Ishikawa (cell line): ENCODE data around the gene ZBTB16.

Source experiments
- CEBPB ChIP-seq: IDR thresholded peaks from 2 replicates; pipeline ENCODE4 v1.6.1; 2012
- CREB1 ChIP-seq: IDR thresholded peaks from 2 replicates; pipeline ENCODE4 v1.6.1; 2012; ENCODE audit warnings: low read depth
- EGR1 ChIP-seq: IDR thresholded peaks from 2 replicates; pipeline ENCODE4 v1.6.1; 2012
- EP300 ChIP-seq: IDR thresholded peaks from 2 replicates; pipeline ENCODE4 v1.6.1; 2012; ENCODE audit warnings: borderline replicate concordance
- FOXM1 ChIP-seq: IDR thresholded peaks from 2 replicates; pipeline ENCODE4 v1.6.1; 2012; ENCODE audit warnings: low read depth, borderline replicate concordance
- NFIC ChIP-seq: IDR thresholded peaks from 2 replicates; pipeline ENCODE4 v1.6.1; 2012
- RAD21 ChIP-seq: IDR thresholded peaks from 2 replicates; pipeline ENCODE4 v1.6.1; 2012; ENCODE audit warnings: low read depth
- REST ChIP-seq: IDR thresholded peaks from 2 replicates; pipeline ENCODE4 v1.6.1; 2012; ENCODE audit warnings: low read depth, mild to moderate bottlenecking
- TAF1 ChIP-seq: IDR thresholded peaks from 2 replicates; pipeline ENCODE4 v1.6.1; 2012; ENCODE audit warnings: low read depth, mild to moderate bottlenecking
- TCF12 ChIP-seq: IDR thresholded peaks from 2 replicates; pipeline ENCODE4 v1.6.1; 2012; ENCODE audit warnings: low read depth
- TEAD4 ChIP-seq: IDR thresholded peaks from 2 replicates; pipeline ENCODE4 v1.6.1; 2012
- USF1 ChIP-seq: IDR thresholded peaks from 2 replicates; pipeline ENCODE4 v1.6.1; 2012
- YY1 ChIP-seq: IDR thresholded peaks from 2 replicates; pipeline ENCODE4 v1.6.1; 2012; ENCODE audit warnings: low read depth
- ZBTB7A ChIP-seq: IDR thresholded peaks from 2 replicates; pipeline ENCODE4 v1.6.1; 2012; ENCODE audit warnings: low read depth
- TF ChIP-seq, protein P1 (sequence below): IDR thresholded peaks from 2 replicates; pipeline ENCODE4 v1.6.1; 2012

Gene ZBTB16

DNA sequence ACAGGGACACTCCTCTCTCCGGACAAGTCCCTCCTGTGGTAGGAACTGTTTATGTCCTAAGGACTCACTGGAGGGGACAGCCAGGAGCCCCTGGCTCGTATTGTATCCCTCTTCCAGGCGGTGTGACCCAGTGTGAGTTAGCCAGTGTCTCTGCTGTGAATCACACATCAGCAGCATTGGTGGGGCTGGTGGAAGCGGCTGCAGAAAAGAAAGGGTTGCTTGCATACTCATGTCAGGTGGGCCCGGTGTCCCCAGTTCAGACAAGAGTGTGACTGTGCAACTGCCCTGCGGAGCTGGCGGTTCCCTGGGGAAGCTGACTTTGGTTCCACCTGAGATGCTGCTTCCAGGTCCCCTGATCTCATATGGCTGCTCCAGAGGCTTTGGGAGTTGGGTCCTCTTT, 99.4 kb downstream of the ZBTB16 start:
- TF ChIP-seq EGR1, result no peak

GRCh38 chr11:114159320-114159719, 99.8 kb downstream of the ZBTB16 start:
- TF ChIP-seq TEAD4, result no peak
- no peak for TF ChIP-seq USF1
- TF ChIP-seq, protein P1, sequence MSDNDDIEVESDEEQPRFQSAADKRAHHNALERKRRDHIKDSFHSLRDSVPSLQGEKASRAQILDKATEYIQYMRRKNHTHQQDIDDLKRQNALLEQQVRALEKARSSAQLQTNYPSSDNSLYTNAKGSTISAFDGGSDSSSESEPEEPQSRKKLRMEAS, result no peak
- no peak for TF ChIP-seq CREB1
- no peak for TF ChIP-seq FOXM1
- no peak for TF ChIP-seq RAD21
- TF ChIP-seq REST, result no peak

DNA sequence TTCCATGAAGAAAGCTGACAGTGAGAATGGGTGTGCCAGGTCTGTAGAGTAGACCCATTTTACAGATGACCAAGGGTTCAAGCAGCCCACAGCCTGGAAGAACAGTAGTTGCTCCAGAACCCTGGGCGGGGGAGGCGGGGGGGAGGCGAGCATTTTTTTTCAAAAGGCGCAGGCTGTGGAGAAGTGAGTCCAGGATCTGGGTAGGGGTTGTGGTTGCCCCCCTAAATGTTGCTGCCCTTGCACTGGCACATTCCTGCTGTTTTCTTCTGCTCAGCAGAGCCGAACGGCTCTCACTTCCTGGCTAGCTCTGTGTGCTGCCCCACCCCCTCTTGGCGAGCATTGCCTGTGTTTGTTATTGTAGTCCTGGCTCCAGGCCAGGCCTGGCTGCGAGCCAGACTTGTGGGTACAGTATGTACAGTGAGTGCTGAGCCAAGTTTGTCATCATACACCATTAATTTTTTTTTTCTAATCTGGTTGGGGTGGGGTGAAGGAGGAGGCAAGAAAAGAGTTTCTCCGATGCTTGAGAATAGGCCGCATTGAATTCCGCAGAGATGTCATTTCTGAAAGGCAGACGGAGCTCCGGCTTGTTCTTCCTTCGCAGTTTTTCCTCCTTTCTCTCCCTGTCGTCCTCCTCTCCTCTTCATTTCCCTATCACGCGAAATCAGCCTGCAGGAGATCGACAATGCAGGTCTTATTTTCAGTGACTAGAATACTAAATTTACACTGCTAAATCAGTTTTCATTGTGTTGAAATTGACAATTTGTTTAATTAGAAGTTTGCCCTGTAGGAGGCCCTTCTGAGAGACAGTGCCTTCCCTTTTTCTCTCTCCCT, 100.5 kb downstream of the ZBTB16 start:
- TF ChIP-seq, protein P1, result peak; percentile 39; the same call in 1 of the 2 replicates
- TF ChIP-seq YY1, result no peak
- peak; percentile 100 for TF ChIP-seq NFIC
- TF ChIP-seq TAF1, result no peak
- peak; percentile 66 for TF ChIP-seq TEAD4
- peak; percentile 94 for TF ChIP-seq TCF12
- peak; percentile 28; the same call in 1 of the 2 replicates for TF ChIP-seq USF1
- TF ChIP-seq EP300, result peak; percentile 85
- TF ChIP-seq ZBTB7A, result 0 out of 2 replicates have a peak, but pooled peaks have one; percentile 26
- TF ChIP-seq RAD21, result peak; percentile 32; the same call in 1 of the 2 replicates
- TF ChIP-seq CEBPB, result peak; percentile 51; the same call in 1 of the 2 replicates
- no peak for TF ChIP-seq CREB1
- 0 out of 2 replicates have a peak, but pooled peaks have one; percentile 40 for TF ChIP-seq FOXM1

GRCh38 chr11:114160894-114161293, 101.4 kb downstream of the ZBTB16 start:
- TF ChIP-seq FOXM1, result no peak
- TF ChIP-seq, protein P1, result no peak
- TF ChIP-seq REST, result no peak
- TF ChIP-seq TAF1, result no peak
- TF ChIP-seq TCF12, result no peak
- TF ChIP-seq USF1, result no peak
- TF ChIP-seq CREB1, result no peak
- TF ChIP-seq EP300, result no peak

GRCh38 chr11:114161486-114162250, 102.2 kb downstream of the ZBTB16 start:
- no peak for TF ChIP-seq FOXM1
- no peak for TF ChIP-seq TCF12
- TF ChIP-seq USF1, result no peak
- TF ChIP-seq TEAD4, result no peak
- no peak for TF ChIP-seq EP300
- no peak for TF ChIP-seq NFIC
- TF ChIP-seq REST, result no peak
- no peak for TF ChIP-seq ZBTB7A
- TF ChIP-seq YY1, result no peak
- no peak for TF ChIP-seq RAD21
- TF ChIP-seq CREB1, result no peak
- no peak for TF ChIP-seq CEBPB
- TF ChIP-seq, protein P1, result no peak
- no peak for TF ChIP-seq EGR1
- no peak for TF ChIP-seq TAF1
